HepG2 (cell line): ENCODE data around the gene PBOV1. TPM values are rescaled to one million over a fixed set of nuclear protein-coding genes. Genes with fewer than 3 reads are reported as not detected.

Experiments used
- ARID4A ChIP-seq: sonication (generic); formaldehyde crosslinking; IDR thresholded peaks from 2 replicates; pipeline ENCODE4 v1.5.0; 2020; ENCODE audit warnings: mild to moderate bottlenecking, missing genetic modification reagents, borderline replicate concordance
- CC2D1A ChIP-seq: sonication (generic); formaldehyde crosslinking; IDR thresholded peaks from 2 replicates; pipeline ENCODE4 v1.8.1; 2023; ENCODE audit warnings: mild to moderate bottlenecking, missing genetic modification reagents
- CEBPG ChIP-seq: IDR thresholded peaks from 2 replicates; pipeline ENCODE4 v1.6.1; 2016
- CTCF ChIP-seq: sonication (generic); formaldehyde crosslinking; IDR thresholded peaks from 2 replicates; pipeline ENCODE4 v1.5.0; 2020; ENCODE audit warnings: mild to moderate bottlenecking, missing genetic modification reagents, moderate library complexity
- ERF ChIP-seq: IDR thresholded peaks from 2 replicates; pipeline ENCODE4 v1.6.1; 2018; ENCODE audit warnings: missing biosample characterization, missing genetic modification reagents
- HMG20A ChIP-seq: IDR thresholded peaks from 2 replicates; pipeline ENCODE4 v1.6.1; 2016; ENCODE audit warnings: borderline replicate concordance
- HMG20B ChIP-seq: conservative IDR thresholded peaks from 2 replicates; pipeline ENCODE4 v1.6.1; 2016; ENCODE audit warnings: missing genetic modification reagents, missing compliant biosample characterization
- KAT8 ChIP-seq: IDR thresholded peaks from 2 replicates; pipeline ENCODE4 v1.6.1; 2016; ENCODE audit warnings: missing genetic modification reagents, missing compliant biosample characterization
- KDM3A ChIP-seq: IDR thresholded peaks from 2 replicates; pipeline ENCODE4 v1.6.1; 2018; ENCODE audit warnings: low read depth, missing compliant biosample characterization
- KDM6A ChIP-seq: IDR thresholded peaks from 2 replicates; pipeline ENCODE4 v1.6.1; 2016; ENCODE audit warnings: low read depth
- PAXIP1 ChIP-seq: sonication (generic); formaldehyde crosslinking; conservative IDR thresholded peaks from 2 replicates; pipeline ENCODE4 v1.4.0; 2020; ENCODE audit warnings: mild to moderate bottlenecking, missing genetic modification reagents, moderate library complexity
- RARA ChIP-seq: IDR thresholded peaks from 2 replicates; pipeline ENCODE4 v1.6.1; 2016; ENCODE audit warnings: missing genetic modification reagents, missing compliant biosample characterization
- SIN3A ChIP-seq: IDR thresholded peaks from 2 replicates; pipeline ENCODE4 v1.6.1; 2011; ENCODE audit warnings: low read depth, mild to moderate bottlenecking, control low read depth, low read length, borderline replicate concordance
- ZBTB39 ChIP-seq: sonication (generic); formaldehyde crosslinking; IDR thresholded peaks from 2 replicates; pipeline ENCODE4 v1.5.0; 2020; ENCODE audit warnings: missing genetic modification reagents
- ZNF446 ChIP-seq: sonication (generic); formaldehyde crosslinking; IDR thresholded peaks from 2 replicates; pipeline ENCODE4 v1.5.0; 2020; ENCODE audit warnings: mild to moderate bottlenecking, missing genetic modification reagents
- ZNF691 ChIP-seq: sonication (generic); formaldehyde crosslinking; IDR thresholded peaks from 2 replicates; pipeline ENCODE4 v1.4.0; 2020; ENCODE audit warnings: missing genetic modification reagents, low read depth, mild to moderate bottlenecking, borderline replicate concordance
- ZNF773 ChIP-seq: sonication (generic); formaldehyde crosslinking; IDR thresholded peaks from 2 replicates; pipeline ENCODE4 v1.4.0; 2020; ENCODE audit warnings: missing genetic modification reagents, borderline replicate concordance
- polyA plus RNA-seq, 8 experiments: library from polyadenylated mRNA; depleted of rRNA in 3 of 8; stranded (reverse) in 7 of 8; unstranded in 1 of 8; fragments of >200 nt; fragmentation: Illumina TruSeq in 4 of 8; extraction: Trizol in 4 of 8; gene quantifications; 2 replicates each; pipeline versions ENCODE4 v1.2.1 to v1.2.3, GENCODE V29; 2011 to 2016; ENCODE audit warnings: low read depth in 4 of 8, missing spikeins in 1 of 8, mixed read lengths in 1 of 8; ENCODE audit not compliant: insufficient read depth in 1 of 8
- total RNA-seq, 5 experiments: library from RNA; depleted of rRNA; stranded (reverse); fragments of >200 nt; fragmentation: Illumina TruSeq; extraction: Trizol; gene quantifications; 2 replicates each; pipeline ENCODE4 v1.2.3, GENCODE V29; 2016; ENCODE audit warnings: low read depth in 1 of 5

Gene PBOV1
- total and polyA plus RNA-seq, 2 of the 13 experiments (the other 11 are each of a cell fraction or from before 2014, with no cell fraction given) = not detected

- TF ChIP-seq ZBTB39 (CRISPR knock-in tag) (0 out of 2 replicates have a peak, but pooled peaks have one; percentile 44), ZNF773 (no peak), CC2D1A (CRISPR knock-in tag) (no peak), KAT8 (CRISPR knock-in tag) (0 out of 2 replicates have a peak, but pooled peaks have one; percentile 38), SIN3A (no peak), CTCF (CRISPR knock-in tag) (peak; percentile 31), KDM6A (0 out of 2 replicates have a peak, but pooled peaks have one; percentile 11), HMG20B (CRISPR knock-in tag) (no peak), ERF (CRISPR knock-in tag) (peak; percentile 26; the same call in 1 of the 2 replicates), RARA (CRISPR knock-in tag) (peak; percentile 16; the same call in 1 of the 2 replicates), CEBPG (CRISPR knock-in tag) (0 out of 2 replicates have a peak, but pooled peaks have one; percentile 33), KDM3A (no peak), ARID4A (CRISPR knock-in tag) (peak; percentile 42; the same call in 1 of the 2 replicates), ZNF691 (CRISPR knock-in tag) (peak; percentile 20; the same call in 1 of the 2 replicates), ZNF446 (no peak), HMG20A (no peak), PAXIP1 (CRISPR knock-in tag) (peak; percentile 64)
Observed at GRCh38 chr6:138204792-138205384, 13.4 kb downstream of the PBOV1 start (continued).
